HepG2 (cell line): ENCODE data around the gene PELI3. TPM values are rescaled to one million over a fixed set of nuclear protein-coding genes. Genes with fewer than 3 reads are reported as not detected.

Experiments
- AGO1 ChIP-seq: fragments of 200-400 bp; formaldehyde crosslinking; IDR thresholded peaks from 2 replicates; pipeline ENCODE4 v1.6.1; 2017; ENCODE audit warnings: mild to moderate bottlenecking, low read depth, low read length, moderate library complexity; ENCODE audit not compliant: poor library complexity, severe bottlenecking
- FLYWCH1 ChIP-seq: sonication (generic); formaldehyde crosslinking; IDR thresholded peaks from 2 replicates; pipeline ENCODE4 v1.8.1; 2023; ENCODE audit warnings: mild to moderate bottlenecking, missing genetic modification reagents
- HMG20A ChIP-seq: IDR thresholded peaks from 2 replicates; pipeline ENCODE4 v1.6.1; 2016; ENCODE audit warnings: borderline replicate concordance
- HNRNPUL1 ChIP-seq: fragments of 200-400 bp; formaldehyde crosslinking; IDR thresholded peaks from 2 replicates; pipeline ENCODE4 v1.6.1; 2017; ENCODE audit warnings: low read depth, mild to moderate bottlenecking, low read length, moderate library complexity
- MIXL1 ChIP-seq: IDR thresholded peaks from 2 replicates; pipeline ENCODE4 v1.6.1; 2016
- PPARG ChIP-seq: conservative IDR thresholded peaks from 2 replicates; pipeline ENCODE4 v1.6.1; 2016; ENCODE audit warnings: missing biosample characterization, missing genetic modification reagents
- REXO4 ChIP-seq: sonication (generic); formaldehyde crosslinking; IDR thresholded peaks from 2 replicates; pipeline ENCODE4 v1.8.0; 2022; ENCODE audit warnings: missing genetic modification reagents, mild to moderate bottlenecking, borderline replicate concordance
- RORA ChIP-seq: sonication (generic); formaldehyde crosslinking; IDR thresholded peaks from 2 replicates; pipeline ENCODE4 v1.5.0; 2020; ENCODE audit warnings: mild to moderate bottlenecking, missing genetic modification reagents, moderate library complexity
- SMYD3 ChIP-seq: sonication (generic); formaldehyde crosslinking; IDR thresholded peaks from 2 replicates; pipeline ENCODE4 v1.8.1; 2023; ENCODE audit warnings: mild to moderate bottlenecking, missing genetic modification reagents
- SNAI1 ChIP-seq: sonication (generic); formaldehyde crosslinking; IDR thresholded peaks from 2 replicates; pipeline ENCODE4 v1.5.0; 2020; ENCODE audit warnings: mild to moderate bottlenecking, missing genetic modification reagents, borderline replicate concordance
- TFAP4 ChIP-seq: sonication (generic); IDR thresholded peaks from 2 replicates; pipeline ENCODE4 v1.6.1; 2016; ENCODE audit warnings: low read depth, borderline replicate concordance
- ZFP82 ChIP-seq: sonication (generic); formaldehyde crosslinking; IDR thresholded peaks from 2 replicates; pipeline ENCODE4 v1.5.1; 2020; ENCODE audit warnings: mild to moderate bottlenecking, missing genetic modification reagents, borderline replicate concordance
- ZNF407 ChIP-seq: sonication (generic); formaldehyde crosslinking; IDR thresholded peaks from one replicate; pipeline ENCODE4 v1.5.1; 2020; ENCODE audit warnings: mild to moderate bottlenecking, missing genetic modification reagents; ENCODE audit errors: not compliant biosample characterization
- ZNF431 ChIP-seq: sonication (generic); formaldehyde crosslinking; IDR thresholded peaks from 2 replicates; pipeline ENCODE4 v1.9.0; 2022; ENCODE audit warnings: missing genetic modification reagents, low read depth, mild to moderate bottlenecking, borderline replicate concordance
- ZNF598 ChIP-seq: sonication (generic); formaldehyde crosslinking; IDR thresholded peaks from 2 replicates; pipeline ENCODE4 v1.5.1; 2020; ENCODE audit warnings: mild to moderate bottlenecking, missing genetic modification reagents, borderline replicate concordance
- ZNF781 ChIP-seq: sonication (generic); formaldehyde crosslinking; IDR thresholded peaks from 2 replicates; pipeline ENCODE4 v1.5.1; 2020; ENCODE audit warnings: borderline replicate concordance, mild to moderate bottlenecking, missing genetic modification reagents; ENCODE audit errors: not compliant biosample characterization
- polyA plus RNA-seq, 8 experiments: library from polyadenylated mRNA; depleted of rRNA in 3 of 8; stranded (reverse) in 7 of 8; unstranded in 1 of 8; fragments of >200 nt; fragmentation: Illumina TruSeq in 4 of 8; extraction: Trizol in 4 of 8; gene quantifications; 2 replicates each; pipeline versions ENCODE4 v1.2.1 to v1.2.3, GENCODE V29; 2011 to 2016; ENCODE audit warnings: low read depth in 4 of 8, missing spikeins in 1 of 8, mixed read lengths in 1 of 8; ENCODE audit not compliant: insufficient read depth in 1 of 8
- total RNA-seq, 5 experiments: library from RNA; depleted of rRNA; stranded (reverse); fragments of >200 nt; fragmentation: Illumina TruSeq; extraction: Trizol; gene quantifications; 2 replicates each; pipeline ENCODE4 v1.2.3, GENCODE V29; 2016; ENCODE audit warnings: low read depth in 1 of 5
- TF ChIP-seq, protein P1 (sequence below): sonication (generic); formaldehyde crosslinking; IDR thresholded peaks from 2 replicates; pipeline ENCODE4 v1.4.0; 2020; ENCODE audit warnings: low read depth, mild to moderate bottlenecking, missing genetic modification reagents

Gene PELI3
- total and polyA plus RNA-seq, 2 of the 13 experiments (the other 11 are each of a cell fraction or from before 2014, with no cell fraction given), result 2.0 to 4.0 TPM

GRCh38 chr11:66421492-66422205 lies 45.1 kb upstream of the PELI3 start (continued):
- TF ChIP-seq, protein P1, sequence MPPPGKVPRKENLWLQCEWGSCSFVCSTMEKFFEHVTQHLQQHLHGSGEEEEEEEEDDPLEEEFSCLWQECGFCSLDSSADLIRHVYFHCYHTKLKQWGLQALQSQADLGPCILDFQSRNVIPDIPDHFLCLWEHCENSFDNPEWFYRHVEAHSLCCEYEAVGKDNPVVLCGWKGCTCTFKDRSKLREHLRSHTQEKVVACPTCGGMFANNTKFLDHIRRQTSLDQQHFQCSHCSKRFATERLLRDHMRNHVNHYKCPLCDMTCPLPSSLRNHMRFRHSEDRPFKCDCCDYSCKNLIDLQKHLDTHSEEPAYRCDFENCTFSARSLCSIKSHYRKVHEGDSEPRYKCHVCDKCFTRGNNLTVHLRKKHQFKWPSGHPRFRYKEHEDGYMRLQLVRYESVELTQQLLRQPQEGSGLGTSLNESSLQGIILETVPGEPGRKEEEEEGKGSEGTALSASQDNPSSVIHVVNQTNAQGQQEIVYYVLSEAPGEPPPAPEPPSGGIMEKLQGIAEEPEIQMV (CRISPR knock-in tag), result peak; percentile 100
- peak; percentile 100 for TF ChIP-seq MIXL1 (CRISPR knock-in tag)
- TF ChIP-seq AGO1, result peak; percentile 86
- TF ChIP-seq ZNF431, result peak; percentile 100
- TF ChIP-seq FLYWCH1 (CRISPR knock-in tag), result peak; percentile 100
- peak; percentile 100 for TF ChIP-seq REXO4
- TF ChIP-seq HNRNPUL1, result no peak
- peak; percentile 100 for TF ChIP-seq ZNF598 (CRISPR knock-in tag)
- TF ChIP-seq ZNF781 (CRISPR knock-in tag), result peak; percentile 100
- peak; percentile 100 for TF ChIP-seq PPARG (CRISPR knock-in tag)
- peak; percentile 100 for TF ChIP-seq SNAI1 (CRISPR knock-in tag)
- peak; percentile 100 for TF ChIP-seq RORA
- TF ChIP-seq TFAP4, result peak; percentile 74; the same call in 1 of the 2 replicates
- peak; percentile 100 for TF ChIP-seq HMG20A (CRISPR knock-in tag)
- peak; percentile 100 for TF ChIP-seq ZNF407 (CRISPR knock-in tag)
- TF ChIP-seq ZFP82, result peak; percentile 100
- TF ChIP-seq SMYD3 (CRISPR knock-in tag), result peak; percentile 100
